SK-N-SH (cell line): ENCODE measurements around the gene KCNJ9. TPM values are rescaled to one million over a fixed set of nuclear protein-coding genes. Genes with fewer than 3 reads are reported as not detected.

Source experiments
- CTCF ChIA-PET: fragments of 300-600, 350-600 bp; formaldehyde crosslinking; extraction: SDS; loops from one replicate; lab custom pipeline; 2021; lab: Yijun Ruan, JAX
- POLR2A ChIA-PET: fragments of 350-600 bp; sonication (Branson Sonifier 250); formaldehyde crosslinking; extraction: SDS; loops from one replicate; lab custom pipeline; 2020; ENCODE audit warnings: antibody characterized with exemption, inconsistent platforms; lab: Yijun Ruan, JAX
- DNase-seq: peaks from one replicate; pipeline ENCODE4 v3.0.0; 2012
- H2AFZ ChIP-seq: fragments of 200-600 bp; sonication (generic); 2 replicates; pipeline ENCODE4 v1.8.1; 2016; ENCODE audit warnings: antibody characterized with exemption, mild to moderate bottlenecking, low read depth
- H3F3A ChIP-seq: fragments of 200-600 bp; sonication (generic); replicated peaks from 2 replicates; pipeline ENCODE3; 2016; ENCODE audit warnings: antibody characterized with exemption, mild to moderate bottlenecking; ENCODE audit not compliant: insufficient read depth
- H3K27ac ChIP-seq, 2 experiments: fragments of 200-500 bp in 1 of 2; fragments of 200-600 bp in 1 of 2; sonication (Bioruptor generic) in 1 of 2; sonication (generic), shearing (Covaris generic) in 1 of 2; 2 replicates each; pipeline versions ENCODE4 v1.5.1 to v1.6.1; 2014 to 2016; ENCODE audit warnings: low read depth in 2 of 2, inconsistent platforms in 1 of 2, low read length in 1 of 2, mild to moderate bottlenecking in 1 of 2, mixed read lengths in 1 of 2
- H3K27me3 ChIP-seq: fragments of 200-600 bp; sonication (generic), shearing (Covaris generic); 2 replicates; pipeline ENCODE4 v1.6.1; 2016; ENCODE audit warnings: mixed run types; ENCODE audit not compliant: insufficient read depth
- H3K36me3 ChIP-seq, 2 experiments: fragments of 200-500 bp in 1 of 2; fragments of 200-600 bp in 1 of 2; sonication (Bioruptor generic) in 1 of 2; sonication (generic) in 1 of 2; replicated peaks in 1 of 2; 2 replicates each; pipeline versions ENCODE3 to v1.5.1; 2014 to 2016; ENCODE audit warnings: low read length in 1 of 2, mild to moderate bottlenecking in 1 of 2; ENCODE audit not compliant: insufficient read depth in 2 of 2, control insufficient read depth in 1 of 2
- H3K4me1 ChIP-seq, 2 experiments: fragments of 200-500 bp in 1 of 2; fragments of 200-600 bp in 1 of 2; sonication (Bioruptor generic) in 1 of 2; sonication (generic), shearing (Covaris generic) in 1 of 2; 2 replicates each; pipeline versions ENCODE4 v1.5.1 to v1.6.1; 2014 to 2016; ENCODE audit warnings: low read depth in 1 of 2, low read length in 1 of 2, mixed run types in 1 of 2; ENCODE audit not compliant: insufficient read depth in 2 of 2, control insufficient read depth in 1 of 2
- H3K4me2 ChIP-seq: fragments of 200-600 bp; sonication (generic), shearing (Covaris generic); 2 replicates; pipeline ENCODE4 v1.6.1; 2017; ENCODE audit warnings: mixed run types
- H3K4me3 ChIP-seq, 2 experiments: fragments of 200-500 bp in 1 of 2; fragments of 200-600 bp in 1 of 2; sonication (Bioruptor generic) in 1 of 2; sonication (generic), shearing (Covaris generic) in 1 of 2; 2 replicates each; pipeline versions ENCODE4 v1.5.1 to v1.8.1; 2014 to 2016; ENCODE audit warnings: low read depth in 2 of 2, inconsistent platforms in 1 of 2, low read length in 1 of 2, mild to moderate bottlenecking in 1 of 2, mixed read lengths in 1 of 2, moderate library complexity in 1 of 2
- H3K79me2 ChIP-seq: fragments of 200-600 bp; sonication (generic); 2 replicates; pipeline ENCODE4 v1.8.1; 2017; ENCODE audit warnings: mild to moderate bottlenecking; ENCODE audit not compliant: insufficient read depth
- H3K9ac ChIP-seq: fragments of 200-600 bp; sonication (generic); 2 replicates; pipeline ENCODE4 v1.6.1; 2017; ENCODE audit warnings: mixed run types
- H3K9me2 ChIP-seq: fragments of 200-600 bp; sonication (generic); 2 replicates; pipeline ENCODE4 v1.6.1; 2017; ENCODE audit warnings: mixed run types
- H3K9me3 ChIP-seq: fragments of 200-600 bp; sonication (generic); 2 replicates; pipeline ENCODE4 v1.6.1; 2017; ENCODE audit warnings: mixed run types, mild to moderate bottlenecking, moderate library complexity
- H4K20me1 ChIP-seq: fragments of 200-600 bp; sonication (generic); 2 replicates; pipeline ENCODE4 v1.6.1; 2017; ENCODE audit warnings: mild to moderate bottlenecking, mixed run types; ENCODE audit not compliant: insufficient read depth
- CHD2 ChIP-seq: fragments of 150-350 bp; IDR thresholded peaks from 2 replicates; pipeline ENCODE4 v1.6.1; 2018; ENCODE audit warnings: low read length; ENCODE audit not compliant: partially characterized antibody
- EZH2phosphoT487 ChIP-seq: fragments of 200-600 bp; sonication (generic); IDR thresholded peaks from 2 replicates; pipeline ENCODE4 v1.6.1; 2017; ENCODE audit warnings: low read depth, mixed run types, mild to moderate bottlenecking, antibody characterized with exemption, moderate library complexity, borderline replicate concordance
- FOSL2 ChIP-seq: IDR thresholded peaks from 2 replicates; pipeline ENCODE4 v1.4.0; 2012; ENCODE audit warnings: low read depth, mild to moderate bottlenecking, moderate library complexity, borderline replicate concordance
- JUND ChIP-seq: IDR thresholded peaks from 2 replicates; pipeline ENCODE4 v1.4.0; 2012
- MEF2A ChIP-seq: IDR thresholded peaks from 2 replicates; pipeline ENCODE4 v1.4.0; 2012; ENCODE audit warnings: low read depth, borderline replicate concordance
- NRF1 ChIP-seq: IDR thresholded peaks from 2 replicates; pipeline ENCODE4 v1.6.1; 2012; ENCODE audit warnings: low read depth, mild to moderate bottlenecking, low read length
- RAD21 ChIP-seq: IDR thresholded peaks from 2 replicates; pipeline ENCODE4 v1.6.1; 2012; ENCODE audit warnings: mild to moderate bottlenecking, low read length
- SMC3 ChIP-seq: IDR thresholded peaks from 2 replicates; pipeline ENCODE4 v1.6.1; 2012; ENCODE audit warnings: low read depth, low read length, improper control_type of control experiment
- WGBS: methylation state at CpG from one replicate; pipeline ENCODE4 v1.1.6; 2017; ENCODE audit warnings: low lambda C conversion rate; 5-methylcytosine and 5-hydroxymethylcytosine counted together
- polyA plus RNA-seq, 3 experiments: library from polyadenylated mRNA; depleted of rRNA; stranded (reverse); fragments of >200 nt; gene quantifications; 2 replicates each; pipeline ENCODE4 v1.2.3, GENCODE V29; 2012
- TF ChIP-seq, protein P1 (sequence below): IDR thresholded peaks from 2 replicates; pipeline ENCODE4 v1.4.0; 2012; ENCODE audit warnings: low read depth
- TF ChIP-seq, protein P2 (sequence below): IDR thresholded peaks from 2 replicates; pipeline ENCODE4 v1.4.0; 2012; ENCODE audit warnings: low read depth, borderline replicate concordance
- TF ChIP-seq, protein P3 (sequence below): fragments of 150-350 bp; IDR thresholded peaks from 2 replicates; pipeline ENCODE4 v1.6.1; 2016; ENCODE audit warnings: mild to moderate bottlenecking, low read depth, low read length
- TF ChIP-seq, protein P4 (sequence below): fragments of 150-350 bp; IDR thresholded peaks from 2 replicates; pipeline ENCODE4 v1.6.1; 2017; ENCODE audit warnings: antibody characterized with exemption, low read length, low read depth, borderline replicate concordance

The KCNJ9 gene
- polyA plus RNA-seq, 1 of the 3 experiments (the other 2 are of a cell fraction): 0.02 TPM

DNA sequence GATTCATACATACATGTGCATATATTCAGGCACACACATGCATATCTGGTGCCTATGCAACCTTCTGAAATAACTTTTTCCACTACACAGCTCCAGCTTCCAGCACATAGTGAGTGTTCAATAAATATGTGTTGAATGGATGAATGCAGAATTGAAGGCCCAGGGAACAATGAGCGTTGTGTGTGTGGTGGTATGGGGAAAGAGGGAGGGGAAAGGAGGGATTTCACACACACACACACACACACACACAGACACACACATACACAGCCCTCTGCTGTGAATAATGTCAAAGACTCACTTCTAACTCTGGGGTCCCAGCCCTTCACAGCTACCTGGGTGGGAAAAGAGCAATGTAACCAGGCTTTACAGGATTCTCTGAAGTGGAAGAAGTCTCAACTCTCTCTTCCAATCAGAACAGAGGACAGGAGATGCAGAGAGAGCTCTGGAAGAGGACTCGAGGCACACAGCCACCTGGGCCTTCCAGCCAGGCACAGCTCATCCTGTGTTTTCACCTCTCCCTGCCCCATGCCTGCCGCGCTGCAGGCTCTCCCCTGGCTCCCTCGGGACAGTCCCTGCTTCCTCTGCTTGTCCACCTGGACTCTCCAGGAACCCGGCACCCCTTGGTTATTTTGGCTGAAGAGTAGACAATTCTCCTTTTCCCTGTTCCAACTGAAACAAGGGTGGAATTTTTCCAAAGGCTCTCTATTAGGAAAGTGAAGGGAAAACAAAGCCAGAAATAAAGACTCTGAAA is 22.5 kb downstream of the KCNJ9 start:
- Histone ChIP-seq H3K27me3 (0 out of 2 replicates have a peak, but pooled peaks cover 3% of the 10 kb centered on the region), H2AFZ (no peak overlapping the region), H3K4me2 (no peak overlapping the region), H3K4me1 (peaks cover 0 to 13% of the 10 kb centered on the region in 2 experiments; a peak in 1 of 4 replicates), H3K79me2 (no peaks in the 10 kb centered on the region), H3K27ac (no peak overlapping the region), H3K9ac (no peak overlapping the region), H3K4me3 (no peak overlapping the region), H3F3A (peaks cover 11% of the 10 kb centered on the region), H3K9me3 (no peaks in the 10 kb centered on the region), H3K9me2 (no peaks in the 10 kb centered on the region), H3K36me3 (no peaks in the 10 kb centered on the region), H4K20me1 (no peaks in the 10 kb centered on the region)
- no peak for DNase-seq
- ChIA-PET CTCF (interaction anchor here (0.8 to 6.8 kb wide), 15 partner anchors 18 to 274 kb away, joined by 3 to 105 read pairs (median 23); partner anchors contain the start of genes CASQ1 and PEX19), POLR2A (no interaction called here)
- TF ChIP-seq SMC3: no peak
- TF ChIP-seq, protein P1, sequence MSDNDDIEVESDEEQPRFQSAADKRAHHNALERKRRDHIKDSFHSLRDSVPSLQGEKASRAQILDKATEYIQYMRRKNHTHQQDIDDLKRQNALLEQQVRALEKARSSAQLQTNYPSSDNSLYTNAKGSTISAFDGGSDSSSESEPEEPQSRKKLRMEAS: no peak
- TF ChIP-seq, protein P2, sequence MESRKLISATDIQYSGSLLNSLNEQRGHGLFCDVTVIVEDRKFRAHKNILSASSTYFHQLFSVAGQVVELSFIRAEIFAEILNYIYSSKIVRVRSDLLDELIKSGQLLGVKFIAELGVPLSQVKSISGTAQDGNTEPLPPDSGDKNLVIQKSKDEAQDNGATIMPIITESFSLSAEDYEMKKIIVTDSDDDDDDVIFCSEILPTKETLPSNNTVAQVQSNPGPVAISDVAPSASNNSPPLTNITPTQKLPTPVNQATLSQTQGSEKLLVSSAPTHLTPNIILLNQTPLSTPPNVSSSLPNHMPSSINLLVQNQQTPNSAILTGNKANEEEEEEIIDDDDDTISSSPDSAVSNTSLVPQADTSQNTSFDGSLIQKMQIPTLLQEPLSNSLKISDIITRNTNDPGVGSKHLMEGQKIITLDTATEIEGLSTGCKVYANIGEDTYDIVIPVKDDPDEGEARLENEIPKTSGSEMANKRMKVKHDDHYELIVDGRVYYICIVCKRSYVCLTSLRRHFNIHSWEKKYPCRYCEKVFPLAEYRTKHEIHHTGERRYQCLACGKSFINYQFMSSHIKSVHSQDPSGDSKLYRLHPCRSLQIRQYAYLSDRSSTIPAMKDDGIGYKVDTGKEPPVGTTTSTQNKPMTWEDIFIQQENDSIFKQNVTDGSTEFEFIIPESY: no peak
- 87% methylated on average over 5 of the region's 6 CpGs for WGBS

DNA sequence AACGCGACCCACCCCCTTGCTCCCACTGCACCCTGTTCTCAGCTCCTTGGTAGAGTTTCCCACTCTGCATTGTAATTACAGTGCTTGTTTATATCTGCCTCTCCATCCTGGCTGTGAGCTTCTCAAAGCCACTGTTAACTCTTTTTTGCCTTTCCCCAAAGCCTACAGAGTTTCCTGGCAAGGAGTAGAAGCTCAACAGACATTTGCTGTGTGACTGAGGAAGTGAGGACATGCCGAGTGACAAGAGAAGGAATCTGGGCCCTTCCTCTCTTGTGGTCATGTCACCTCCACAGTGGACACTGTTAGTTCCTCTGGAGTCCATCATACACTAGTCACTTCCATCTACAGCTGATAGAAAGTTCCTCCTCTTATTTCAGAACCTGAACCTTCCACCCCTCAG is 23.1 kb downstream of the KCNJ9 start:
- Histone ChIP-seq H3K4me3 (no peak overlapping the region), H3K27me3 (0 out of 2 replicates have a peak, but pooled peaks cover 3% of the 10 kb centered on the region), H2AFZ (no peak overlapping the region), H3K79me2 (no peaks in the 10 kb centered on the region), H3K27ac (no peak overlapping the region), H3K9ac (no peak overlapping the region), H3K4me2 (no peak overlapping the region), H3F3A (peaks cover 6% of the 10 kb centered on the region), H3K36me3 (no peaks in the 10 kb centered on the region), H3K9me2 (no peaks in the 10 kb centered on the region), H3K4me1 (peaks cover 0 to 14% of the 10 kb centered on the region in 2 experiments; a peak in 1 of 4 replicates), H4K20me1 (no peaks in the 10 kb centered on the region), H3K9me3 (no peaks in the 10 kb centered on the region)
- WGBS: 86% methylated on average over 3 of the region's 3 CpGs
- TF ChIP-seq MEF2A (no peak), SMC3 (no peak), NRF1 (no peak), JUND (no peak), RAD21 (no peak), CHD2 (no peak), EZH2phosphoT487 (no peak), FOSL2 (no peak)
- TF ChIP-seq, protein P1: no peak
- TF ChIP-seq, protein P3, sequence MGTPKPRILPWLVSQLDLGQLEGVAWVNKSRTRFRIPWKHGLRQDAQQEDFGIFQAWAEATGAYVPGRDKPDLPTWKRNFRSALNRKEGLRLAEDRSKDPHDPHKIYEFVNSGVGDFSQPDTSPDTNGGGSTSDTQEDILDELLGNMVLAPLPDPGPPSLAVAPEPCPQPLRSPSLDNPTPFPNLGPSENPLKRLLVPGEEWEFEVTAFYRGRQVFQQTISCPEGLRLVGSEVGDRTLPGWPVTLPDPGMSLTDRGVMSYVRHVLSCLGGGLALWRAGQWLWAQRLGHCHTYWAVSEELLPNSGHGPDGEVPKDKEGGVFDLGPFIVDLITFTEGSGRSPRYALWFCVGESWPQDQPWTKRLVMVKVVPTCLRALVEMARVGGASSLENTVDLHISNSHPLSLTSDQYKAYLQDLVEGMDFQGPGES: no peak
- TF ChIP-seq, protein P4, sequence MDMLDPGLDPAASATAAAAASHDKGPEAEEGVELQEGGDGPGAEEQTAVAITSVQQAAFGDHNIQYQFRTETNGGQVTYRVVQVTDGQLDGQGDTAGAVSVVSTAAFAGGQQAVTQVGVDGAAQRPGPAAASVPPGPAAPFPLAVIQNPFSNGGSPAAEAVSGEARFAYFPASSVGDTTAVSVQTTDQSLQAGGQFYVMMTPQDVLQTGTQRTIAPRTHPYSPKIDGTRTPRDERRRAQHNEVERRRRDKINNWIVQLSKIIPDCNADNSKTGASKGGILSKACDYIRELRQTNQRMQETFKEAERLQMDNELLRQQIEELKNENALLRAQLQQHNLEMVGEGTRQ: no peak
- CTCF ChIA-PET: interaction anchor here (0.8 to 6.8 kb wide), 11 partner anchors 18 to 189 kb away, joined by 3 to 102 read pairs (median 10); partner anchors contain the start of genes KCNJ9 and PEX19
- no peak for DNase-seq
- POLR2A ChIA-PET: no interaction called here
